Endothelial cell of hepatic sinusoid (primary cell): Measurements from ENCODE around the gene PYGB.

Experiments
- in situ Hi-C: cut with HindIII; loops from 2 replicates; pipeline ENCODE4 v1.10.0; 2017; ENCODE audit warnings: low sequenced_read_pairs

PYGB gene

DNA sequence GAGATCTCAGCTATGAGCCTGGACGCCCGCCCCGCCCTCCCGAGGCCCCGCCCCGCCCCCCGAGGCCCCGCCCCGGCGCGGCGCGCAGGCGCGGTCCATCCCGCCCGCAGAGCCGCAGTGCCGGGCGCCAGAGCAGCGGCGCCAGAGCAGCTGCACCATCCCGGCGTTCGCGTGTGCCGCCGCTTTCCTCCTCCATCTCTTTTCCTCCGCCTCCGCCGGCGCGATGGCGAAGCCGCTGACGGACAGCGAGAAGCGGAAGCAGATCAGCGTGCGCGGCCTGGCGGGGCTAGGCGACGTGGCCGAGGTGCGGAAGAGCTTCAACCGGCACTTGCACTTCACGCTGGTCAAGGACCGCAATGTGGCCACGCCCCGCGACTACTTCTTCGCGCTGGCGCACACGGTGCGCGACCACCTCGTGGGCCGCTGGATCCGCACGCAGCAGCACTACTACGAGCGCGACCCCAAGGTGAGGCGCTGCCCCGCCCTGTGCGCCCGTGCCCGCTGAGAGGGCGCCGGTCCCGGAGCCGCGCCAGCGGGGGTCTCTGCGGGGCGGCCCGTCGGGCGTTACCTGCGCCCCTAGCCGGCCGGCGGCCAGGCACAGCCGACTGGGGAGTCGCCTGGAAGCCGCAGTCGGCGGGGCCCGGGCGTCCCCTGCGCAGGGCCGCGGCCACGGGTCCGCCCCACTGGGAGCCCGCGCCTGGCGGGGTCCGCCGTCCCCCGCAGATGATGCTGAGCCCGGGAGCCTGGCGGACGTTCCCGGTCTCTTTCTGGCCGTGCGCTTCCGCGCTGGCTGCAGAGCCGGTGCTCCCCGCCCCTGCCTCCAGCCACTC is at the start of gene PYGB:
Gene PYGB, plus strand, starts transcription at position 130 of the 830 bp plus-strand sequence. Its CDS starts 94 bp downstream, at position 224.
- in situ Hi-C loops = no loop called here

- in situ Hi-C loops = no loop called here
Measured at GRCh38 chr20:25198663-25199383, 49.1 kb upstream of the PYGB start.

- in situ Hi-C loops = loop anchor here (10.0 kb wide), 1 partner anchor 65 kb away; no protein-coding TSS in a partner anchor
Measured at GRCh38 chr20:25199473-25200260, 48.2 kb upstream of the PYGB start.

DNA sequence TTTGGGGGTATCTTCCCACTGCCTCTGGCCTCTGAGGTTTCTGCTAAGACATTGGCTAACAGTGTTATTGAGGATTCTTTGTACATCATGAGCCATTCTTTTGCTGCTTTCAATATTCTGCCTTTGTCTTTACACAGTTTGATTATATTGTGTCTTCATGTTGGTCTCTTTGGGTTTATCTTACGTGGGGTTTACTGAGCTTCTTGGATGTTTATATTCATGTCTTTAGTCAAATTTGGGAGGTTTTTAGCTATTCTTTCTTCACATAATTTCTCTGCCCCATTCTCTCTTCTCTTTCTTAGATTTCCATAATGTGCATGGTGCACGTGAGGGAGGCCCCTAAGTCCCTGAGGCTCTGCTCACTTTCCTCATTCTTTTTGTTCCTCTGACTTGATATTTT is 44.8 kb upstream of the PYGB start:
- in situ Hi-C loops = loop anchor here (10.0 kb wide), 1 partner anchor 62 kb away; no protein-coding TSS in a partner anchor

DNA sequence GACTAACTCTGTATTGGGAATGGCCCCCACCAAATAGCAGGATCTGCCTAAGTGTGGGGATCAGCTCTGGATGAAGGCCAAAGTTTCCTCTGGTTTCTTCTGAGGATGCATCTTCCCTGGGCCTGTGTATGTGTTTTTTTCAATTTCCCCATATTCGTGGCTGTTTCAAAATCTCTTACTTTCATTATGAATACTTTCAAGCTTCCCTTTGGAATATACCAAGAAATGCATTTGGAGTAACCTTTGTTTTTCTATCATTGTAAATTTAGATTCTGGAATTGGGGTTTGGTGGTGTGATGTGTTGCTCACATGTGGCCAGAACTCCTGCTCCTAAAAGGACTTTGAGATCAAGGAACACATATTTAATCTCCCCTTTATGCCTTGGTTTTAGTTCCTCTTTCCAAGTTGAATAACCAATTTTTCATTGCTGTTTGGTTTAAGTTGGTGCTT is 44.0 kb upstream of the PYGB start:
- in situ Hi-C loops = loop anchor here (10.0 kb wide), 1 partner anchor 61 kb away; no protein-coding TSS in a partner anchor

- in situ Hi-C loops = loop anchor here (10.0 kb wide), 1 partner anchor 60 kb away; no protein-coding TSS in a partner anchor
Measured at GRCh38 chr20:25204550-25205276, 43.2 kb upstream of the PYGB start.

DNA sequence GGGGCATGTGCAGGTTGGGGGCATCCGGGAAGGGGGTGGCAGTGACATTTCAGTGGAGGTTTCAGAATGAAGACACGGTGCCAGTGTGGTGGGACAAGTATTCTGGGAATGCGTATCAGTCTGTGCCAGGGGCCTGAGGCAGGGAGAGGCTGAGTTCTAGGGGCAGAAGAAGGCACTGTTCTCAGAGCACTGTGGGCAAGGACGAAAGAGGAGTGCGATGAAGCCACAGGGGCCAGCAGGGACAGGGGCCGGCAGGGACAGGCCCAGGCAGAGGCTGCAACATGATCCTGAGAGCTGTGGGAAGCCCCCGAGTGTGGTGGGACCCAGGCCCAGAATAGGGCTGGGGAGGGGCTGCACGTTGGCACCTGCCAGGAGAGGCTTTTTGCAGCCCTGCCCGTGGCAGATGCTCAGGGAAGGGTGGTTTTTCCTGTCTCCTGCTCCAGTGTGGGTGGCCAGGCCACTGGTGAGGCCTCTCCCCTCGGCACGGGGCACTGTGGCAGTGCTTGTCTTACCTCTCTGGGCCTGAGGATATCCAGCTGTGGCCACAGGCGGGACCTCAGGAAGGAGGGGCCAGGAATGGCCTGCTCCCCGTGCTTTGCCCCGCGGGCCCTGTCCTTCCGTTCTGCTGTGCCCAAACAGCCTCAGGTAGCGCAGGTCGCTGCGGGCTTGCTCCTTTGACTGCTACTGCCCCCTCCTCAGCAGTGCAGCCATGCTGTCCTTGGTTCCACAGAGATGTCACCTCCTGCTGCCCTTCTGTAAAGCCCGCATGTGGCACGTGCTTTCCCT is 42.4 kb upstream of the PYGB start:
- in situ Hi-C loops = loop anchor here (10.0 kb wide), 1 partner anchor 59 kb away; no protein-coding TSS in a partner anchor

DNA sequence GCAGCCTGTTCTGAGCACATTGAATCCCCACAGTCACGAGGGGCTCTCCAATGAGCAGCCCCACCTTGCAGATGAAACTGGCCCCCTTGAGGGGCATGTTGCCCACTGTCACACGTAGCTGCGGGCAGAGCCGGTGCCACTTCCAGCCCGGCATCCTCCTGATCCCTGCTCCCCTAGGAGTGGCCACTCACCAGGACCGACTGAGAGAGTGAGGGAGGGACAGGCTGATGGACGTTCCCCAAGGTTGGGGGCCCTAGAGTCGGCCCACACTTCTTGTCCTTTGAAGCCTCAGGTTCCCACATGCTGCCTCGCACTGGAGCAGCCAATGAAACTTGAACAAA is 41.9 kb upstream of the PYGB start:
- in situ Hi-C loops = loop anchor here (10.0 kb wide), 1 partner anchor 59 kb away; no protein-coding TSS in a partner anchor

DNA sequence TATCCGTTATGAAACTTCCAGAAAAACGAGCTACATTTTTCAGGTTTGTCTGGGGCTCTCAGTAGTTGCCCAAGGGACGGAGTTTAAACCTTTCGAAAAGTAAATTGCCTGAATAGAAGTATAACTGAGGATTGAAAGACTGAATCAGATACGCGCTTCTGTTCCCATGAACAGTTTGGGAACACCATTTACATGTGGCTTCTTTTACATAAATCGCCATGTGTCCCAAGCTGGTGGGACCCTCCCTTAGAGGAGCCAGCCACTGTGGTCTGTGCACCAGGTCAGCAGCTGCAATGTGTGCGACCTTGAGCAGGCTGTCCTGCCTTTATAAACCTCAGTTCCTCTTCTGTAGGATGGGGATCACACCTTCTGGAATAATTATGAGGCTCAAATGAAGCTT is 41.3 kb upstream of the PYGB start:
- in situ Hi-C loops = loop anchor here (10.0 kb wide), 1 partner anchor 58 kb away; no protein-coding TSS in a partner anchor

DNA sequence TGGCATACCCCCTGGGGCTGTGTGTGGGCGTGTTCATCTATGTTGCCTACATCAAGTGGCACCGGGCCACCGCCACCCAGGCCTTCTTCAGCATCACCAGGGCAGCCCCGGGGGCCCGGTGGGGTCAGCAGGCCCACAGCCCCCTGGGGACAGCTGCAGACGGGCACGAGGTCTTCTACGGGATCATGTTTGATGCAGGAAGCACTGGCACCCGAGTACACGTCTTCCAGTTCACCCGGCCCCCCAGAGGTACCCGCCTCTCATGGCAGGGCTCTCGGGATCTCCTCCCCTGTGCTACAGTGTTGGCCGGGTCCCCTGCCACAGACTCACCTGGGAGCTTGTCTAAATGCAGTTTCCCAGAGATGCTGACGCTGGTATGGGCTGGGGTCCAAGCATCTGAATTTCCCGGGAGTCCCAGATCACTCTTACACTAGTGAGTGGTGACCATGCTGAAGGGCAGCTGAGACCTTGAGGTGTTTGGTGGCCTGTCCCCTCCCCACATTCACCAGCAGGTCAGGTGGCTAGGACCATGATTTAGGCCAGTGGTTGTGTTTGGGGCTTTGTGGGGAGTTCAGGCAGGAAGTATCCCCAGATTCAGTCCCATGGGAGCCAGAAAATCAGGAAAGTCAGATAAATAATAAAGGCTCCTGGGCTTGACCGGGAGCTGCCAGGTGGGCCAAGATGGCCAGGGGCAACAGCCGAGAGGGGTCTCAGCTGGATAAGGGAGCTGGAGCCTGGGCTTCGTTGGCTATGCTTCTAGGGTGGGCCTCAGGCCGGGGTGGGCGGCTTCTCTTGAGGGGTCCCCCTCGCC is 40.5 kb upstream of the PYGB start:
- in situ Hi-C loops = loop anchor here (10.0 kb wide), 1 partner anchor 57 kb away; no protein-coding TSS in a partner anchor

DNA sequence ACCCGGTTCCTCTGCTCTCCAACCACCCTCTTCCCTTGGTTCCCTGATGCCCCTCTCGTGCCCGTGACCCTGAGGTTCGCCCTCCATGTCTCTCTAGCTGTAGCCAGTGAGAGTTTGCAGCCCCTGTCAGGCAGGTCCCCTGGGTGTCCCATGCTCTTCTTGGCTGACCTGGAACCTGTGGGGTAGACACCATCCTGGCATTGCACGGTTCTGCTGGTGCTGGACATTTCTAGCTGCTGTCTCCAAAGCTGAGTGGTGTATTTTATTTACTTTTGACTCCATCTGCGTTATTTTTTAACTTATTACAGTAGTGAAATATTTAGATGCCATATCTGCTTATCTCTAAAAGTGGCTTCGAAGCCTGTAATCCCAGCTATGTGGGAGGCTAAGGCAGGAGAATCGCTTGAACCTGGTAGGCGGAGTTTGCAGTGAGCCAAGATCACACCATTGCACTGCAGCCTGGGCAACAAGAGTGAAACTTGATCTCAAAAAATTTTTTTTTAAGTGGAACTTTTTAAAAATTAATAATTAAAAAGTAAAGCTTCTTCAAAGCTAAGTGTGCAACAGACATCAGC is 39.8 kb upstream of the PYGB start:
- in situ Hi-C loops = loop anchor here (10.0 kb wide), 1 partner anchor 57 kb away; no protein-coding TSS in a partner anchor

DNA sequence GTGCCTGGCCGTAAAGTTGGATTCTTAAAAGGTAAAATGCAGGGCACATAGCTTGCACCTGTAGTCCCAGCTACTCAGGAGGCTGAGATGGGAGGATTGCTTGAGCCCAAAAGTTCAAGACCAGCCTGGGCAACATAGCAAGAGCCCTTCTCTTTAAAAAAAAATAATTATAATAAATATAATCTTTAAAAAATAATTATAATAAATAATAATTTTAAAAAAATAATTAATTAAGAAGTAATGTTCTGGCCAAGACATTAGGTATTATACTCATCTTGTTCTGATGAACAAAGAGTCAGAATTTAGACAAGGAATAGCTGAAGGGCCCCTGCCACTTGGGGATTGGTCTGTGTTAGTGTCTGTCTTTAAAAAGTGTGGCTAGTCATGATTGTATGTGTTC is 38.5 kb upstream of the PYGB start:
- in situ Hi-C loops = loop anchor here (10.0 kb wide), 1 partner anchor 55 kb away; no protein-coding TSS in a partner anchor

DNA sequence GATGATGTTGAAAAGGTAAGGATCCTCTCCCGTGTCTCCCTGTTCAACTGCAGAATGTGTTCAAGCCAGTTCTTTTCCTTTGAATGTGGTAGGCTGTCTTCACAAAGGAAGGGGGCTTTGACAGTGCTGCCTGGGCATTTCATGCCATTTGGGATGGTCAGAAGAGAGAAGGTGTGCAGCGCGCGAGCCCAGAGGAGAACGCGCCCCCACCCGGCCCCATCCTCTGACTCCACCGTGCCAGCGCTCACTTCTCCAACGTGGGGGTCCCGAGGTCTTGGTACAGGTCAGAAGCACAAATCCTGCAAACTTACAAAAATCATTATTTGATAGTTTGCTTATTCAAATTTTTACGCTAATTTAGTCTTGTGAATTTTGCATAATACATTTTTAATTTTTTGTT is 38.0 kb upstream of the PYGB start:
- in situ Hi-C loops = loop anchor here (10.0 kb wide), 1 partner anchor 55 kb away; no protein-coding TSS in a partner anchor

- in situ Hi-C loops = no loop called here
Measured at GRCh38 chr20:25211273-25211672, 36.6 kb upstream of the PYGB start.

DNA sequence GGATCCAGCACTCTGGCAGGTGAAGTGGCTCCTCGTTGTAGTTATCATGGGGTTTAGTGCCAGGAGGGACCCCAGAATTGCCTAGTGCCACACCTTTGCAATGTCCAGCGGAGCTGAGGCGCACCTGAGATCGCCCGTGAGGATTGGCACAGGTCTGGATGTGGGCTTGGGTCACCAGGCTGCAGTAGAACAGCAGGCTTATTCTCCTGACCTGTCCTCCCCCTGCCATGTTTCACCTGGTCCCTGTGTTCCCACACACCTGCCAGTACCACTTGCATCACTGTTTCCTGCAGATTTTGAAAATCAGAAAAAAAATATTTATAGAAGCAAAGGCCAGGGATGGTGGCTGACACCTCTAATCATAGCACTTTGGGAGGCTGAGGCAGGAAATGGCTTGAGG is 35.6 kb upstream of the PYGB start:
- in situ Hi-C loops = no loop called here

DNA sequence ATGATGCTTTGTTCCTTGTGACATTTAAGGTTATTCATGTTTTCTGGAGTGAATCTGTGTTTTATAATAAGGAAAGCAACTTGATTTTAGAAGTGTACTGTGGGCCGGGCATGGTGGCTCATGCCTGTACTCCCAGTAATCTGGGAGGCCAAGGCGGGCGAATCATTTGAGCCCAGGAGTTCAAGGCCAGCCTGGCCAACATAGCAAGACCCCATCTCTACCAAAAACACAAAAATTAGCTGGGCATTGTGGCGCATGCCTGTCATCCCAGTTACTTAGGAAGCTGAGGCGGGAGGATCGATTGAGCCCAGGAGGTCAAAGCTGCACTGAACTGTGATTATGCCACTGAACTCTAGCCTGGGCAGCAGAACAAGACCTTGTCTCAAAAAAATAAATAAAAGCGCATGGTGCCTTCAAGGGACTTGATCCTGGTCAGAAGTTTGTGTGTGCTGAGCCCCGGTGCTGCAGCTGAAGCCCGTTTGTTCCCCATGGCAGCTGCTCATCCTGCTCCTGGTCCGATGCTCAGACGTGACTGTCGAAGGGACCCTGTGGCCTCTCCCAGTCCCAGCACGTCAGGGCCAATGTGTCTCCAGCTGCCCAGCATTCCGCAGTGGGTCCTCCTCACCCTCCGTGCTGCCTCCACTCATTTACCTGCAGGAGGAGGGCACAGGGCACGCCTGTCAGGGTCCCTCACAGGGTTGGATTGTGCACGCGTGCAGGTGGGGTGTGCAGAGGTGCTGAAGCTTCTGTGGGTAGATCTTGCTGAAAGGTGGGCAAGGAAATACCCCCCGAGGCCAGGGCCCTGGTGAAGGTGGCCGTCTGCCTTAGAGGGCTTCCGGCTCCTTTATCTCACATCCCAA is 34.1 kb upstream of the PYGB start:
- in situ Hi-C loops = no loop called here

DNA sequence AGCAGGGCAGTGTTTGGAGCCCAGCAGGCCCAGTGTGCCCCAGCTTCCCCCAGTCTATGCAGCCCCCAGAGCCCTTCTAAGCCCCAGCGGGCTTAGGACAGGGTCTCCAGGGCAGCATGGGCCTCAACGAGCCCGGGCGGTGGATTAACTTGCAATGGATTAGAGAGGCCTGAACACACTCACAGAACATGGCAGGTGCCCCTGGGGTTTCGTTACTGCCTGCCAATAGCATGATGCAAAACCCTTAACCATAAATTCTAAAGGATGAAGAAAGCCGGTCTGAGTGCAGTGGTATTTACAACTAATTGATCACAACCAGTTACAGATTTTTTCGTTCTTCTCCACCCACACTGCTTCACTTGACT is 33.5 kb upstream of the PYGB start:
- in situ Hi-C loops = no loop called here
